Uterus (tissue), 2 donors: Measurements from ENCODE around the gene FASTKD3.

ENCODE experiments used
- POLR2A ChIP-seq, 2 donors: fragments of 450-650 bp; IDR thresholded peaks; one replicate each; pipeline ENCODE4 v1.6.1; 2016; ENCODE audit warnings: antibody characterized with exemption in 2 of 2, mild to moderate bottlenecking in 1 of 2, moderate library complexity in 1 of 2
- TF ChIP-seq, protein P1 (sequence below), 4 experiments: fragments of 200-600 bp in 2 of 4; fragments of 450-650 bp in 2 of 4; sonication (generic) in 2 of 4; IDR thresholded peaks; one replicate each; pipeline ENCODE4 v1.5.1; 2016 to 2019; ENCODE audit warnings: antibody characterized with exemption in 4 of 4, mild to moderate bottlenecking in 2 of 4, moderate library complexity in 1 of 4

DNA sequence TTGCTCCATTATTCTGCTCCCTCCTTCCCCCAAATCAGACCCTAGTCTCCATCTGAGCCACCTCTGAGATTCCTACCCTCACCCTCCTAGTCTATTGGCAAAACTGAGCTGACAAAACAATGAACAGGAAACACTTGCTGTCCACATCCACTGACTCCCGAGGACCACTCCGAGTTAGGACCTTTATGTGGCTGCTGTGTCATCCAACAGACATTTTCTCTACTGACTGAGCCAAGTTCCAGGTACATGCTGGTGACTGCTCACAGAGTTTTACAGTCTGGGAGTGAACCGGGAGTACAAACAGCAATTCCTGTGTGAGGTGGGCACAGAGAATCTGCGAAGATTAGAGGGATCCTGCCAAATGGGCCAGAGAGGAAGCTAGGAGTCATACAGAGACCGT is 57.1 kb downstream of the FASTKD3 start:
- TF ChIP-seq, protein P1, sequence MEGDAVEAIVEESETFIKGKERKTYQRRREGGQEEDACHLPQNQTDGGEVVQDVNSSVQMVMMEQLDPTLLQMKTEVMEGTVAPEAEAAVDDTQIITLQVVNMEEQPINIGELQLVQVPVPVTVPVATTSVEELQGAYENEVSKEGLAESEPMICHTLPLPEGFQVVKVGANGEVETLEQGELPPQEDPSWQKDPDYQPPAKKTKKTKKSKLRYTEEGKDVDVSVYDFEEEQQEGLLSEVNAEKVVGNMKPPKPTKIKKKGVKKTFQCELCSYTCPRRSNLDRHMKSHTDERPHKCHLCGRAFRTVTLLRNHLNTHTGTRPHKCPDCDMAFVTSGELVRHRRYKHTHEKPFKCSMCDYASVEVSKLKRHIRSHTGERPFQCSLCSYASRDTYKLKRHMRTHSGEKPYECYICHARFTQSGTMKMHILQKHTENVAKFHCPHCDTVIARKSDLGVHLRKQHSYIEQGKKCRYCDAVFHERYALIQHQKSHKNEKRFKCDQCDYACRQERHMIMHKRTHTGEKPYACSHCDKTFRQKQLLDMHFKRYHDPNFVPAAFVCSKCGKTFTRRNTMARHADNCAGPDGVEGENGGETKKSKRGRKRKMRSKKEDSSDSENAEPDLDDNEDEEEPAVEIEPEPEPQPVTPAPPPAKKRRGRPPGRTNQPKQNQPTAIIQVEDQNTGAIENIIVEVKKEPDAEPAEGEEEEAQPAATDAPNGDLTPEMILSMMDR (IDR thresholded peaks at IDR 0.05) = no peak
- no peak for TF ChIP-seq POLR2A (IDR thresholded peaks at IDR 0.05)
